ENCODE measurements around the gene PDE4D.

PDE4D gene

DNA sequence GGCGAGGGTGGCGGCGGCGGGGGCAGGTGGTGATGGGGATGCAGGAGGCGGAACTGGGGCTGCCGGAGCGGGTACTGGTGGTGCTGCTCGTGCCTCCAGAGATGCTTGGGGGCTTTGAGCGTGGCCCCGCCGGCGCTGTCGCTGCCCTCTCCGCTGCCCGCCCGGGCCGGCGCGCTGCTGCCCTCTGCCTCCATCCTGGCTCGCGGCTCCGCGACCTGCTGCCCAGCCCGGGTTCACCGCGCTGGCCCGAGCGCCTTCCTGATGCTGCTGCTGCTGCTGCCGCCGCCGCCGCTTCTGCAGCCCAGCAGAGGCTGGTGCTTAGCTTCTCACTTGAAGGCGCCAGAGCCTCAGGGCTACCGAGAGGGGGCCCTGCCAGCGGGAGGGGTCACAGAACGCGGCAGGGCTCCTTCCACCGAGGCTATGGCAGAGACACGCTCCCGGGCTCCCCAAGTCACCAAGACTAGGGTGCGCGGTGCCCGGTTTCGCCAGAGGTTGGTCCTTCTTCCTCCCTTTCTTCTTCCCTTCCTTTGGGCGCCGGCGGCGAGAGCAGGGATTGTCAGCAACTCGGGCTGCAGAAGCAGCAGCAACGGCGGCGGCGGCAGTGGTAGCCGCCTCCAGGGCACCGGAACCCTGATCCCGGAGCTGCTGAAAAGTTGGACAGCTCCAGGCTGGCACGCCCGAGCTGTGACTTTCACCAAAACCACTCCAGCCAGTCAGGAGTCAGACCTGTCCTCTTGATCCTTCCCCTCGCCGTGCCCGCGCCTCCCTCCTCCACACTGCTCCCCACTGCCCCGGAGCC lies at the start of gene PDE4D:
TSS of gene PDE4D (minus strand) at position 298 of the 799 bp plus-strand sequence.
- no peak for DNase-seq (ENCODE audit: low read depth, low spot score)

DNA sequence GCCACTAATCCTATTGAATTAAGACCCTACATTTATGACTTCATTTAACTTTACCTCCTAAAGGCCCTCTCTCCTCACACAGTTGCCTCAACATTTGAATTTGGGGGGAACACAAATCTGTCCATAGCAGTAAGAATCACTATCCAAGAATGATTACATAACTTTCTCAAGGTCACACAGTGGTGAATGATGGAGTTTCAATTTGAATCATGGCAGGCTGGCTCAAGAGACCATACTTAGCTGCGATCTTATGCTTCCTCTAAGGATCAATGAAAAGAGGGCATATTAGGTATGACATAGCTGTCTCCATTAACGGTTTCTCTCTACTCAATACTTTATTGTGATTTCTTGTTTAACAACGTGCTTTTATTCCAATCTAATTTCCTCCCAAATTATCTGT lies 44.1 kb upstream of the PDE4D start:
- no peak for DNase-seq (ENCODE audit: low read depth, low spot score)

DNA sequence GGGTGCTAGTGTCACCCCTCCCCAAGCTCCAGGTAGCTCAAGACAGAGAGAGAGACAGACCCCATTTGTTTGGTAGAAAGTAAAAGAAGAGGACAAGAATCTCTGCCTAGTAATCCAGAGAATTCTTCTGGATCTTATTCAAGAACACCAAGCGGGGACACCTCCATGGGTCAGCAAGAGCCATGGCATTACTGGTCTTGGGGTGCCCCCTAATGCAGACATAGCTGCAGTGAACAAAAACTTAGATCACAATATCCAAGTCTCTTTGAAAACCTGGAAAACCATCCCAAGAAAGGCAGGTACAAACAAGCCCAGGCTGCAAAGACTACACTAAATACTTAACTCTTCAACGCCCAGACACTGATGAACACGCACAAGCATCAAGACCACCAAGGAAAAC lies 29.9 kb upstream of the PDE4D start:
- DNase-seq (ENCODE audit: low read depth, low spot score) = no peak

- no peak for DNase-seq (ENCODE audit: low read depth, low spot score)
Observed at GRCh38 chr5:59922220-59922619, 28.7 kb upstream of the PDE4D start.

GRCh38 chr5:59921816-59922215 lies 28.3 kb upstream of the PDE4D start:
- no peak for DNase-seq (ENCODE audit: low read depth, low spot score)

GRCh38 chr5:59919484-59919883 lies 26.0 kb upstream of the PDE4D start:
- no peak for DNase-seq (ENCODE audit: low read depth, low spot score)

GRCh38 chr5:59917121-59917520 lies 23.6 kb upstream of the PDE4D start:
- DNase-seq (ENCODE audit: low read depth, low spot score) = no peak

DNA sequence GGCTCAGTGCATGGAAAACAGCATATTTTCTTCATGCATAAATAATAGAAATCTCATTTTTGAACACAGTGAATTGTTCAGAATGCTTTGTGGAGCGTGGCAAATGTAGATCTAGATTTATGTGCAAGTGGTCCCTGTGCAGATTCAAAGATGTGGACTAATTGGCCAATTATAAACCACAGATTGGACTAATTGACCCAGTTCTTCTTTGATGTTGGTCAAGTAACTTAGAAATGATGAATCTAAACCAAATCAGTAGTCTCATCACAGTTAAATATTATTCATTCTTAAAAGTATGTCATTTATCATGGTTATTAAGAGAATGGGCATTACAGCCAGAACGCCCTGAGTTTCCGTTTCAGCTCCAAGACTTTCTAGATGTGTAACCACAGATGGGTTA lies 11.7 kb upstream of the PDE4D start:
- DNase-seq (ENCODE audit: low read depth, low spot score) = no peak

GRCh38 chr5:59897075-59897474 lies 3.5 kb upstream of the PDE4D start:
- DNase-seq (ENCODE audit: low read depth, low spot score) = no peak

DNA sequence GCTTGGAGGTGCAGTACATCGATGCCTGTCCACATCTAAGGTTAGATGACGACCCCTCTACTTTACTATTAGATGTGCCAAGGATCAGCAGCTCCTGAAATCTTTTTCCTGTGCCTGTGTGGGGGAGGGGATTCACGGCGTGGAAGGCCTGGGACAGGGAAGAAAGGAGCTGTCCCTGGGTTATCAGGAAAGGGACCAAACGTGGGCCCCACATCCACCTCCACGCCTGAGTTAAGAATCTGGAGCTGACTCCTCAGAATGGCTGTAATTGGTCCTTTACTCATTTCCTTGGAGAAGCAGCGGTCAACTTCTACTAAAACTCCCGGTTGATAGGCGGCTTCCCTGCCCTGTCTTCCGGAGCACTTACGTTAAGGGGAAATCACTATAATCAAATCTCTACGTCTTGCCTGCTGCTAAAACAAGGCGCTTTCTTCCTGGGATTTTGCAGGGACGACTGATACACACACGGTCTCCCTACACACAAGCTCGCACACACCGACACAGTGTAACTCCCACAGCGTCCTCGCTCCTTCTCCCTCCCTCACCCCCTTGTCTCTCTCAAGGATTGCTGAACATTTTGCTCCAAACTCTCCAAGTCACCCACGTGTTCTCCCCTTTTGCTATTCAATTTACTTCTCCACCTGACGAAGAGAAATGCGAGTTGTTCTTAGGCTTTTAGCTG lies 1.4 kb downstream of the PDE4D start:
- DNase-seq (ENCODE audit: low read depth, low spot score) = no peak

GRCh38 chr5:59887274-59887673 lies 6.3 kb downstream of the PDE4D start:
- DNase-seq (ENCODE audit: low read depth, low spot score) = no peak

DNA sequence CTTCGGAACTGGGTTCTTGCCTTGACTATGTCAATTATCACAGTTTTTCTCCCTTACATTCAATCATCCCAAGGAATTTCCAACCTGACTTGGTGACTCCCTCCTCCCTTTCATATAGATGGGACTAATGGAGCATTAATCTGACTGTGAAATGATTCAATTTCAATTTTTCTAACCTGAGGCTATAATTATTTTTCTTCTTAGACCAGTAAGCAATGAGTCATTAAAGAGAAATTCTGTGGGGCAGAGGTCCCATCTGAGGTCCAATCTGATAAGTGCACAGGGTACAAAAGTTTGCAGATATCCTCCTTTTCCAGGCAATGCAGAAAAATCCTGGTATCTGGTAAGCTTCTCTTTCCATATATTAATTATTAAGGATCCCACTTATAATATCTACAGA lies 18.9 kb downstream of the PDE4D start:
- DNase-seq (ENCODE audit: low read depth, low spot score) = no peak

DNA sequence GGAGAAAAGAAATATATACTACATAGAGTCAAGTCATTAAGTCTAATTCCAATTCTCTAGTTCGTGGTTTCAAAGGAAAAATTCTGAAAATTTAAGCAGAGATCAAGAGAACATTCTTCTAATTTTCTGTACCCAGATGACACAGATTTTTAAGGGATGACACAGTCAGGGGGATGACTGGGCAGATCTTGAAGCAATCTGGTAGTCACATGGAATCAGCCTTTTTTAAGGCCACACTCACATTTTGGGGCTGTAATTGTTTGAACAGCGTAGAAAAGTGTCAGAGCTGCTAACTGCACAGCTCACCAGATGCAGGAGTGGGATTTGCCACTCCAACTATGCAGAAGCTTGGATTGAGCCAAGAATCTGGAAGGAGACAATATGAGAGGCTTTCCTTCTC lies 20.4 kb downstream of the PDE4D start:
- no peak for DNase-seq (ENCODE audit: low read depth, low spot score)

DNA sequence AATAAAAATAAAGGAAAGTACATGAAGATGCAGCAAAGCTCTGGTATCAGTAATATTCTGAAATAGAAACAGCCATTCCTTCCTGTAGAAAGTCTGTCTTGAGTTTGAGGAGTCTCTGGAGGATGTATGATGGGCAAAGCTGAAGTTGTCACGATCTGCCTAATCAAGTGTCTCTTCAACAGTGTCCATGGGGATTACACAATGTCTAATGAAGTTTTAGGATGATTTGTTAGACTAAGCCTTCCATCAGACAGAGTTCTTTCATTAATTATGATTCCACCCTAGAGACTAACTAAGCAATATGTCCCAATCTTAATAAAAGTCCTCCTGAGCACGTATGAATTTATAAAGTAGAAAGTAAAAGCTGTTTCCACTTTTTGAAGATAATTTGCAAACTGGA lies 26.9 kb downstream of the PDE4D start:
- DNase-seq (ENCODE audit: low read depth, low spot score) = no peak

- DNase-seq (ENCODE audit: low read depth, low spot score) = no peak
Observed at GRCh38 chr5:59864718-59865117, 28.8 kb downstream of the PDE4D start.

GRCh38 chr5:59863777-59864176 lies 29.7 kb downstream of the PDE4D start:
- DNase-seq (ENCODE audit: low read depth, low spot score) = no peak

- no peak for DNase-seq (ENCODE audit: low read depth, low spot score)
Observed at GRCh38 chr5:59856358-59856757, 37.2 kb downstream of the PDE4D start.

DNA sequence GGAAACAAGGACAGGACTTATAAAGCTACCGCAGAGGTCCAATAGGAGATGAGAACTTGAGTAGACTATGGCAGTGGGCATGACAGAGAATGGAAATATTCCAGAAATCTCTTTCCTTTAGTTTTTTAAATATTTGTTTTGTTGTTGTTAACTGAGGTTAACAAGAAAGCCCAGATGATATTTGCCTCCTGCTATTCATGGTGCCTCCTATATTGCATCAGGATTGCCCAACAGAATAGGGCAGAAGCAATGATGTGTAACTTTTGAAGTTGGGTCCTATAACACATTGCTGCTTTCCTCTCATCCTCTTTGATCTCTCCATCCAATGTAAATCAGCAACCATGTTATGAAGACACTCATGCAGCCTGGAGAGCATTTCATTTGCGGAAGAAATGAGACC lies 42.8 kb downstream of the PDE4D start:
- DNase-seq (ENCODE audit: low read depth, low spot score) = no peak

- no peak for DNase-seq (ENCODE audit: low read depth, low spot score)
Observed at GRCh38 chr5:59847586-59847985, 45.9 kb downstream of the PDE4D start.

DNA sequence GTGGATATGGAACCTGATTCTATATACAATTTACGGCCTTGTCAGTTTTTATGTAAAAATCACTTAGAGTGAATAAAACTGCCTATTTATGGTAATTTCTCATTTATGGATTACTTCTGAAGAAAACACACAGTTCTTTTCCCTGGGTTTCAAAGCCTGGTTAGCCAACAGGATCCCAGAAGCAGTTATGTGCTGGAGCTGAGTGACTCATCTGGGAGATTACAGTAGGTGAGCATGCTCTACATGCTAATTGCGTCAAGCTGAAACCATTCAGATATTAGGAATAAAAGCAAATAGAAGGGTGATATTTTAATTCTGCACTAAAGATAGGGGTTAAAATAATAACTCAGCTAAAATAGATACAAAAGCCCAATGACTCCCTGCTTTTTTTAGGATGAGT lies 47.8 kb downstream of the PDE4D start:
- no peak for DNase-seq (ENCODE audit: low read depth, low spot score)

DNA sequence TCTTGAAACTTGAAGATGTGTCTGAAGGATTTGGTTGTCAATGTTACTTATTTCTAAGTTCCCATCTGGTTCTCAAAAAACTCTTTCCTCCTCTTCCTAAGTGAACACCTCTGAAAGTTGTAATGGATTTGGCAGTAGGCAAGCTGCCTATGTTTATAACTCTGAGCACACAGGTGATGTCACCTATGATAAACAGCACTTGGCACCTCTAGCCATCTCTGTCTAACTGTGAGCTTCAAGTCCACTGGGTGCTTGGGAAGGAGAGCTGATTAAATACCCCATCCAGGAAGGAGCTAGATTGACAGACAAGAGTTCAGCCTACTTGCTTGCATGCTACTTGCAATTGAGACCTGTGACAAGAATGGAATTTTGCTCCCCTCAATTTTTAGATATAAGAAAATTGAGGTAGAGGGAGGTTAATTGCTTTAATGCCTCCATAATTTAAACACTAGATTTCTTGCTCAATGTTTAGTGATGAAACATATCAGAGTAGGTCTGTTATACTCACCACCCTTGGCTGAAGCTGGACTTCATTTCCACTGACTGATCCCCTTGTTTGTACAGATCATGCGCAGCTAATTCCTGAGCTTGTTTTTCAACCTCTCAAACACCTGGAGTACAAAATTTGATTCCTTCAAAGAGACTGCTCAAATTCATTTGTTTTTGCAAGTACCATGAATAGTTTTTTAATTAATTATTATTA lies 49.9 kb downstream of the PDE4D start:
- no peak for DNase-seq (ENCODE audit: low read depth, low spot score)

DNA sequence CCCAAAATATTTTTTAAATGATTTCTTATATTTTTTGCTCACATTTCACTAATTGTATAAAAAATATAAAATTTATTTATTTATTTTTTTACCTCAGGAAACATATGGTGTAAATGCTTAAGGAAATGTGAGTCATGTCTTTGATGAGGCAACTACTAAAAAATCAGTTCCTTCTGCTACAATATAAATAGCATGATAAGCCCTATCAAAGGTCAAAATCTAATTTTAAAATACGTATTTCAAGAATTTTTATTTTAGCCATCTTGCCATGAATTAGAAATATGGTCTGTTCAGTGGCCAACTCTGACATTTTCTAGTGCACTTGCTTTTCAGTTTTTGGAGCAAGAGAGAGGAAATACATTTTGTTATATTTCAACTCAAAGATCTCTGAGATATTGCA lies 50.5 kb downstream of the PDE4D start:
- DNase-seq (ENCODE audit: low read depth, low spot score) = no peak

- no peak for DNase-seq (ENCODE audit: low read depth, low spot score)
Observed at GRCh38 chr5:59840200-59840601, 53.3 kb downstream of the PDE4D start.
